Activated CD8-positive, alpha-beta memory T cell treated with anti-CD3 and anti-CD28 coated beads, Interleukin-2, amount 10 ng/mL, durations not matched to agents 7 days and 5 days (primary cell): ENCODE results near the gene CACNB3. TPM values are rescaled to one million over a fixed set of nuclear protein-coding genes. Genes with fewer than 3 reads are reported as not detected.
A peak's percentile ranks its signal among the peaks of the same experiment; 100 is the strongest.

Experiments used
- ATAC-seq: fragments of 150-1000 bp; cut with Tn5 transposase; one replicate; pipeline ENCODE4 v1.10.0; 2021; ENCODE audit warnings: moderate library complexity
- CTCF ChIA-PET: fragments of 350-600 bp; sonication (Branson Sonifier 250); formaldehyde crosslinking; loops from one replicate; lab custom pipeline; 2021; ENCODE audit warnings: antibody characterized with exemption; lab: Charles Lee
- DNase-seq: peaks from one replicate; pipeline ENCODE4 v3.0.0-alpha.2; 2020
- H3K27ac Mint-ChIP-seq: one replicate; pipeline ENCODE4 v1.8.0; 2021; ENCODE audit warnings: mild to moderate bottlenecking, mixed read lengths
- H3K27me3 Mint-ChIP-seq: one replicate; pipeline ENCODE4 v1.8.0; 2021; ENCODE audit warnings: mixed read lengths
- H3K36me3 Mint-ChIP-seq: one replicate; pipeline ENCODE4 v1.8.0; 2021; ENCODE audit warnings: mild to moderate bottlenecking, mixed read lengths
- H3K4me1 Mint-ChIP-seq: one replicate; pipeline ENCODE4 v1.8.0; 2021; ENCODE audit warnings: mixed read lengths
- H3K4me3 Mint-ChIP-seq: one replicate; pipeline ENCODE4 v1.8.0; 2021; ENCODE audit warnings: mild to moderate bottlenecking, moderate library complexity, mixed read lengths
- H3K9me3 Mint-ChIP-seq: one replicate; pipeline ENCODE4 v1.8.0; 2022; ENCODE audit warnings: low read depth, mixed read lengths
- total RNA-seq, 2 experiments: library from RNA; stranded (reverse); gene quantifications; one replicate each; pipeline ENCODE4 v1.2.3, GENCODE V29; 2021

CACNB3 gene
- total RNA-seq, 2 experiments from 2014 or later, result 11.0 to 12.8 TPM

- CTCF ChIA-PET, result interaction anchor here (0.6 to 11.4 kb wide), 23 partner anchors 9 to 440 kb away, joined by 3 to 286 read pairs (median 4); no protein-coding TSS in a partner anchor
- Mint-ChIP-seq H3K4me3 (no peak overlapping the region), H3K36me3 (no peaks in the 10 kb centered on the region), H3K27me3 (peaks cover 15% of the 10 kb centered on the region), H3K9me3 (no peaks in the 10 kb centered on the region), H3K4me1 (peaks cover 16% of the 10 kb centered on the region), H3K27ac (no peak overlapping the region)
- DNase-seq, result peak; percentile 73
- ATAC-seq, result peak; percentile 70
Observed at GRCh38 chr12:48795550-48796455, 22.5 kb upstream of the CACNB3 start.

GRCh38 chr12:48796976-48797375, 21.3 kb upstream of the CACNB3 start:
- Mint-ChIP-seq H3K9me3 (no peaks in the 10 kb centered on the region), H3K27me3 (peaks cover 12% of the 10 kb centered on the region), H3K4me1 (peaks cover 16% of the 10 kb centered on the region), H3K4me3 (no peak overlapping the region), H3K36me3 (no peaks in the 10 kb centered on the region), H3K27ac (peak overlapping the region; percentile 17)
- DNase-seq (peak; percentile 70), ATAC-seq (peak; percentile 75)
- CTCF ChIA-PET, result interaction anchor here (1.1 to 11.4 kb wide), 13 partner anchors 10 to 255 kb away, joined by 3 to 286 read pairs (median 4); no protein-coding TSS in a partner anchor

GRCh38 chr12:48800457-48800856, 17.8 kb upstream of the CACNB3 start:
- CTCF ChIA-PET, result no interaction called here
- Mint-ChIP-seq H3K27me3 (no peaks in the 10 kb centered on the region), H3K4me1 (peaks cover 26% of the 10 kb centered on the region), H3K4me3 (no peak overlapping the region), H3K27ac (no peak overlapping the region), H3K9me3 (no peaks in the 10 kb centered on the region), H3K36me3 (no peaks in the 10 kb centered on the region)
- ATAC-seq (no peak), DNase-seq (no peak)

GRCh38 chr12:48800971-48801370, 17.3 kb upstream of the CACNB3 start:
- no peak overlapping the region for H3K27ac Mint-ChIP-seq
- DNase-seq (no peak), ATAC-seq (no peak)
- H3K36me3 Mint-ChIP-seq, result no peaks in the 10 kb centered on the region
- CTCF ChIA-PET, result interaction anchor here (1.4 kb wide), 1 partner anchor 47 kb away, joined by 3 read pairs; no protein-coding TSS in a partner anchor
- H3K27me3 Mint-ChIP-seq, result no peaks in the 10 kb centered on the region
- H3K4me3 Mint-ChIP-seq, result no peak overlapping the region
- no peaks in the 10 kb centered on the region for H3K9me3 Mint-ChIP-seq
- H3K4me1 Mint-ChIP-seq, result peaks cover 24% of the 10 kb centered on the region

- DNase-seq (no peak), ATAC-seq (no peak)
- no peaks in the 10 kb centered on the region for H3K9me3 Mint-ChIP-seq
- no peaks in the 10 kb centered on the region for H3K27me3 Mint-ChIP-seq
- H3K27ac Mint-ChIP-seq, result no peak overlapping the region
- no peaks in the 10 kb centered on the region for H3K36me3 Mint-ChIP-seq
- CTCF ChIA-PET, result interaction anchor here (0.7 to 4.3 kb wide), 2 partner anchors 12 to 50 kb away, joined by 3 to 30 read pairs; partner anchors contain the start of gene CACNB3
- peaks cover 16% of the 10 kb centered on the region for H3K4me1 Mint-ChIP-seq
- no peak overlapping the region for H3K4me3 Mint-ChIP-seq
Observed at GRCh38 chr12:48803675-48804074, 14.6 kb upstream of the CACNB3 start.

- Mint-ChIP-seq H3K4me1 (peaks cover 14% of the 10 kb centered on the region), H3K9me3 (no peaks in the 10 kb centered on the region), H3K27me3 (no peaks in the 10 kb centered on the region), H3K36me3 (no peaks in the 10 kb centered on the region), H3K27ac (no peak overlapping the region), H3K4me3 (no peak overlapping the region)
- ATAC-seq (no peak), DNase-seq (no peak)
- CTCF ChIA-PET, result interaction anchor here (1.5 to 1.6 kb wide), 2 partner anchors 9 to 13 kb away, joined by 3 to 6 read pairs; no protein-coding TSS in a partner anchor
Observed at GRCh38 chr12:48807981-48808380, 10.3 kb upstream of the CACNB3 start.

- Mint-ChIP-seq H3K9me3 (no peaks in the 10 kb centered on the region), H3K27ac (no peak overlapping the region), H3K4me1 (peaks cover 21% of the 10 kb centered on the region), H3K27me3 (no peaks in the 10 kb centered on the region), H3K4me3 (no peak overlapping the region), H3K36me3 (no peaks in the 10 kb centered on the region)
- no peak for ATAC-seq
- no peak for DNase-seq
- CTCF ChIA-PET, result interaction anchor here (0.8 to 1.1 kb wide), 2 partner anchors 14 to 42 kb away, joined by 3 read pairs; partner anchors contain the start of gene DDX23
Observed at GRCh38 chr12:48810903-48811431, 7.3 kb upstream of the CACNB3 start.

GRCh38 chr12:48811437-48812090, 6.7 kb upstream of the CACNB3 start:
- Mint-ChIP-seq H3K27ac (no peak overlapping the region), H3K4me3 (no peak overlapping the region), H3K9me3 (no peaks in the 10 kb centered on the region), H3K36me3 (no peaks in the 10 kb centered on the region), H3K27me3 (peaks cover 5% of the 10 kb centered on the region), H3K4me1 (peaks cover 23% of the 10 kb centered on the region)
- DNase-seq (no peak), ATAC-seq (no peak)
- CTCF ChIA-PET, result interaction anchor here (0.8 to 6.5 kb wide), 3 partner anchors 14 to 41 kb away, joined by 3 to 55 read pairs (median 3); partner anchors contain the start of gene DDX23

- H3K27me3 Mint-ChIP-seq, result peaks cover 13% of the 10 kb centered on the region
- H3K4me3 Mint-ChIP-seq, result no peak overlapping the region
- H3K36me3 Mint-ChIP-seq, result no peaks in the 10 kb centered on the region
- no peak for DNase-seq
- H3K4me1 Mint-ChIP-seq, result peaks cover 24% of the 10 kb centered on the region
- no peak for ATAC-seq
- no peaks in the 10 kb centered on the region for H3K9me3 Mint-ChIP-seq
- CTCF ChIA-PET, result interaction anchor here (1.0 to 6.5 kb wide), 2 partner anchors 17 to 92 kb away, joined by 3 to 55 read pairs; a partner anchor contains a TSS
- H3K27ac Mint-ChIP-seq, result no peak overlapping the region
Observed at GRCh38 chr12:48812389-48812788, 5.9 kb upstream of the CACNB3 start.

GRCh38 chr12:48813465-48814261, 4.6 kb upstream of the CACNB3 start:
- ATAC-seq (no peak), DNase-seq (no peak)
- H3K9me3 Mint-ChIP-seq, result no peaks in the 10 kb centered on the region
- peak overlapping the region; percentile 96 for H3K4me3 Mint-ChIP-seq
- H3K4me1 Mint-ChIP-seq, result peaks cover 30% of the 10 kb centered on the region
- H3K36me3 Mint-ChIP-seq, result no peaks in the 10 kb centered on the region
- H3K27me3 Mint-ChIP-seq, result peaks cover 20% of the 10 kb centered on the region
- CTCF ChIA-PET, result interaction anchor here (0.7 to 6.5 kb wide), 22 partner anchors 9 to 242 kb away, joined by 3 to 55 read pairs (median 7); partner anchors contain the start of genes ARF3 and DDX23
- peak overlapping the region; percentile 68 for H3K27ac Mint-ChIP-seq

GRCh38 chr12:48814262-48815125, 3.8 kb upstream of the CACNB3 start:
- peaks cover 32% of the 10 kb centered on the region for H3K4me1 Mint-ChIP-seq
- peak; percentile 83 for ATAC-seq
- DNase-seq, result peak; percentile 88
- H3K9me3 Mint-ChIP-seq, result no peaks in the 10 kb centered on the region
- no peaks in the 10 kb centered on the region for H3K36me3 Mint-ChIP-seq
- H3K27ac Mint-ChIP-seq, result peak overlapping the region; percentile 73
- H3K27me3 Mint-ChIP-seq, result peaks cover 25% of the 10 kb centered on the region
- peak overlapping the region; percentile 96 for H3K4me3 Mint-ChIP-seq
- CTCF ChIA-PET, result interaction anchor here (0.6 to 6.5 kb wide), 51 partner anchors 10 to 527 kb away, joined by 3 to 55 read pairs (median 4); partner anchors contain the start of genes ARF3, DDX23, KANSL2 and RND1
